SK-N-SH treated with all-trans-retinoic acid at 6 μM for 48 hours (cell line): ENCODE results near the gene ARRDC1.

ENCODE experiments used
- TSHZ2 ChIP-seq: fragments of 250-450 bp; sonication (Bioruptor Pico); IDR thresholded peaks from 2 replicates; pipeline ENCODE4 v1.5.0; 2020; ENCODE audit warnings: mild to moderate bottlenecking, moderate library complexity
- ZNF565 ChIP-seq: fragments of 450-650 bp; formaldehyde crosslinking; conservative IDR thresholded peaks from 2 replicates; pipeline ENCODE4 v1.5.0; 2020; ENCODE audit warnings: low read depth, mild to moderate bottlenecking, moderate library complexity
- ZNF70 ChIP-seq: fragments of 450-650 bp; formaldehyde crosslinking; IDR thresholded peaks from 2 replicates; pipeline ENCODE4 v1.5.0; 2020; ENCODE audit warnings: mild to moderate bottlenecking, moderate library complexity

DNA sequence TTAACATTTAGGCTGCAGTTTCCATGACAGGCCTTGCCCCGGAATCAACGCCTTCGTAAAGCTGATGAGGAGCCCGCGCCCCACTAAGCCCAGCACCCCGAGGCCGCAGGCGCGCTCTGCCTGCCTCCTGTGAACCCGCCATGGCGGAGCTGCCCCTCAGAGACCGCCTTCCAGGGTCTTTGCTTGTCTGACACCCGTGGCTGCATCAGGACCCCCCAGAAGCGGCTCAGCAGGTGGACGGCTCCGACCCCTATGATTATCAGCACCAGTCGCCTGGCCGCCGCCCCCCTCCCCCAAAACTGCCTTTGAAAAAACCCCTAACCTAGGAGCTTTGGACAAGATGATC is 26.3 kb upstream of the ARRDC1 start:
- TF ChIP-seq ZNF565 (CRISPR knock-in tag) (no peak), TSHZ2 (CRISPR knock-in tag) (no peak), ZNF70 (CRISPR knock-in tag) (no peak)
